ENCODE results near the gene METTL9. TPM values are rescaled to one million over a fixed set of nuclear protein-coding genes. Genes with fewer than 3 reads are reported as not detected.

METTL9 gene
- 134 and 141 TPM in 2 replicates for total RNA-seq

DNA sequence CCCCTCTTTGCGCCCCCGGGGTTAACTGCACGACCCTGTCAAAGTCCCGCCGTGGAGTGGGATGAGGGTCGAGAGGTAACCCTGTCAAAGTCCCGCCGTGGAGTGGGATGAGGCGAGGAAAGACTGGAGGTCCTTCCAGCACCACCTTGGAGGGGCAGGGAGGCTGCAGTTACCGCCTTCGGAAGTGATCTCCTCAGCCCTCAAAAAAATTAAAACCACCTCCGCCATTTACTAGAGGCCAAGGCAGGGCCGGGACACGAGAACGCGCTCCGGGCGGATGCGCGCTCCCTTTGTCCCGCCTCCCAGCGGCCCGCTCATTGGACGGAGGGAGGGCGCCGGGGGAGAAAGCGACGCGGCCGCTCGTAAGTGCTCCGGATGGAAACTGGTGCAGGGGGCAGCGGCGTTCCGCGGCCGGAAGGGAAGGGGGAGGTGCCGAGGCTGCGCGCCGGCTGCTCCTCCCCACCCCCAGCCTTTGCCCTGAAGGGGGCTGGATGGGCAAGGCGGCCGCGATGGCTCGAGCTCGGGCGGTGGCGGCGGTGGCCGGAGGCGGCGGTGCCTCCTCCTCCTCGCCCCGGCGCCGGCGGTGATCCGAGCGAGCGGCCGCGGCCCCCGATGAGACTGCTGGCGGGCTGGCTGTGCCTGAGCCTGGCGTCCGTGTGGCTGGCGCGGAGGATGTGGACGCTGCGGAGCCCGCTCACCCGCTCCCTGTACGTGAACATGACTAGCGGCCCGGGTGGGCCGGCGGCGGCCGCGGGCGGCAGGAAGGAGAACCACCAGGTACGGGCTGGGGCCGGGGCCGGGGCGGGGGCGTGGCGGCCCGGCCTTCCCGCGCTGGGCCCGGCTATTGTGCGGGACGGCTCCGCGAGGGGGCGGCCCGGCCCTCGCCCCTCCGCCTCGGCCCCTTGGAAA is at the start of gene METTL9:
Gene METTL9, plus strand, starts transcription at position 456 of the 909 bp plus-strand sequence. Its CDS starts 157 bp downstream, at position 613.

DNA sequence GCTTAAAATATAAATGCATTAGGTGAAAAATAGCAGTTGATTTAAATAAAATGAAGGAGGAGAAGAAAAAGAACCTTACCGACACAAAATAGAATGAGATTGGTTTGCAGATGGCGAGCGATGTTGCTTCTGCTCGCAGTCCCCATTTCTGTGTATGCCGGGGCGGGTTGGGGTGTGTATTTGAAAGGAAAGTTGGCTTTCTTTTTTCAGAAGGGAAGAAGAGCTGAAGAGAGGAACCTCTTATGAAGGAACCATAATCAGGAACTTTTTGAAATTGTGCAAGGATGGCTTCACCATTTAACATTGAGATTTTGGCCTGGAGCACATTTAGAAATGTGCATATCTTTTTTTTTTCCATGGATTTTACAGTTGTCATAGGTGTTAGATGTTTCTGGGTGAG is 53.1 kb downstream of the METTL9 start, which contains the start of gene IGSF6:
Gene IGSF6, minus strand, starts transcription at position 156 of the 400 bp plus-strand sequence. Its CDS starts 10 bp downstream, at position 146.

DNA sequence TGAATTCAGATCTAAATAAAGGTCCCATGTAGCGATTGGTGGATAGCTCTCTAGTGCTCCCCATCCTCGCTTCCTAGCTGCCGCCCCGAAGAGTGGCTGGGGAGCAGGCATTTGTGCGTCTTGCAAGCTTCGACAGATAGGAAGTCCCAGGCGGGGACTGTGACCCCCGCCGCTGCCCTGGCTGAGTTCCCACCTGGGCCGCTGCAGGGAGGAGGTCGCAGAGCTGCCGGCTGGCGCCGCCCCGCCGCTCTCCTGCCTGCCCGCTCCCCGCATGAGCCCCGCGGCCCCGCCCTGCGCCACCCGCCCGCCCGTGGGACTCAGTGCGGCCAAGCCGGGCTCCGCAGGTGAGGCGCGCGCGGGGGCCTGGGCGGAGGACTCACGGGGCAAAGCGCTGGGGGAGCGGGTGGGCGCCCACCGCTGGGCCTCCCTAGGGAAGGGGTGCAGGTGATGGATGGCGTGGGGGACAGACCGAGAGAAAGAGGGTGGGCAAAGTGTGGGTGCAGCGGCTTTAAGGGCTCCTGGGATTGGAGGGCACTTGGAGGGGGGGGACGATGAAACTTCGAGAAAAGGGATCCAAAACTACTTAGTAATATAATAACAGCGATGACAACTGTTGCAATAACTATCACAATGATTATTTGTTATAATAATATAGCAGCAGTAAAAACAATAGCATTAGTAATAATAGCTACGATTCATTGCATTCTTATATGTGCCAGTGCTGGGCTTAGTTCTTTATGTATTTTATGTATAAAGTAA is 64.7 kb downstream of the METTL9 start, which contains the start of gene OTOA:
Gene OTOA, plus strand, starts transcription at position 80 of the 759 bp plus-strand sequence. CDS start 14,547 bp downstream, outside the sequence.

Other genes starting within 250 kb of the METTL9 start
- gene IGSF6, start 53.0 kb downstream of the METTL9 start, total RNA-seq = not detected in 2 replicates
- gene OTOA, start 64.4 kb downstream of the METTL9 start, total RNA-seq = under 0.01 and 0.07 TPM in 2 replicates